IMR-90 (cell line): ENCODE results near the gene PCSK6.

Experiments
- POLR2A ChIP-seq: IDR thresholded peaks from 2 replicates; pipeline ENCODE4 v1.6.1; 2012; ENCODE audit warnings: mild to moderate bottlenecking, low read depth, low read length
- RAD21 ChIP-seq: IDR thresholded peaks from 2 replicates; pipeline ENCODE4 v1.6.1; 2012; ENCODE audit warnings: low read length, improper control_type of control experiment
- TF ChIP-seq, protein P1 (sequence below): conservative IDR thresholded peaks from 2 replicates; pipeline ENCODE4 v1.5.1; 2012; ENCODE audit warnings: mild to moderate bottlenecking, low read depth, low read length, improper control_type of control experiment

DNA sequence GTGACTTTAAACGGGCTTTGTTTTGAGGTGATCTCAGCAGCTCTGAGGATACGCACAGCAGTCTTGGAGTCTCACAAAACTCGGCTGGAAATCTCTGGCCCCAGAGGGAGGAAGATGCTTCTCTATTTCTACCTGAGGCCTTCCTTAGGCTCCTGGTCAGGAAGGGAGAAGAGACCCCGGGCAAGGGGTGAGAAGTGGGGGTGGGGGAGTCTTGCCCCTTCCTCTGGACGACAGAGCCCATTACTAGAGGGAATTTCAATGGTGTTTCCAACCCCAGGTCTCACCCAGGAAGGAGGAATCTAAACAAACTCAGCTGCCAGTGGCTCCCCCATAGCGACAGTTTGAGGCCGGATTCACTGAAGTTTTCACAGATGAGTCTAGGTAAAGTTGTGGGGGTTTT lies 37.4 kb upstream of the PCSK6 start:
- TF ChIP-seq, protein P1, sequence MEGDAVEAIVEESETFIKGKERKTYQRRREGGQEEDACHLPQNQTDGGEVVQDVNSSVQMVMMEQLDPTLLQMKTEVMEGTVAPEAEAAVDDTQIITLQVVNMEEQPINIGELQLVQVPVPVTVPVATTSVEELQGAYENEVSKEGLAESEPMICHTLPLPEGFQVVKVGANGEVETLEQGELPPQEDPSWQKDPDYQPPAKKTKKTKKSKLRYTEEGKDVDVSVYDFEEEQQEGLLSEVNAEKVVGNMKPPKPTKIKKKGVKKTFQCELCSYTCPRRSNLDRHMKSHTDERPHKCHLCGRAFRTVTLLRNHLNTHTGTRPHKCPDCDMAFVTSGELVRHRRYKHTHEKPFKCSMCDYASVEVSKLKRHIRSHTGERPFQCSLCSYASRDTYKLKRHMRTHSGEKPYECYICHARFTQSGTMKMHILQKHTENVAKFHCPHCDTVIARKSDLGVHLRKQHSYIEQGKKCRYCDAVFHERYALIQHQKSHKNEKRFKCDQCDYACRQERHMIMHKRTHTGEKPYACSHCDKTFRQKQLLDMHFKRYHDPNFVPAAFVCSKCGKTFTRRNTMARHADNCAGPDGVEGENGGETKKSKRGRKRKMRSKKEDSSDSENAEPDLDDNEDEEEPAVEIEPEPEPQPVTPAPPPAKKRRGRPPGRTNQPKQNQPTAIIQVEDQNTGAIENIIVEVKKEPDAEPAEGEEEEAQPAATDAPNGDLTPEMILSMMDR, result no peak
- TF ChIP-seq POLR2A, result no peak
- TF ChIP-seq RAD21, result no peak
